Heart left ventricle (tissue), 13 donors: Measurements from ENCODE around the gene IGFBPL1.

Source experiments
- POLR2A ChIP-seq, 2 donors: fragments of 450-650 bp; IDR thresholded peaks; one replicate each; pipeline ENCODE4 v1.6.1; 2017; ENCODE audit warnings: antibody characterized with exemption in 2 of 2, mild to moderate bottlenecking in 2 of 2, moderate library complexity in 2 of 2
- TF ChIP-seq, protein P1 (sequence below), 12 donors: fragments of 200-600 bp; sonication (generic) in 4 of 12; IDR thresholded peaks; one replicate each; pipeline versions ENCODE4 v1.5.0 to v1.8.0; 2018 to 2022; ENCODE audit warnings: antibody characterized with exemption in 12 of 12, mild to moderate bottlenecking in 5 of 12
- donor health status: ischemic (EF 13 %, LVEDD 7.1; RV severe dilation, severe dysfunction).
- donor health status: DM: no; HTN: yes; CAD: no.
- donor health status: DM: no; HTN: no; CAD: no.
- donor health status: ischemic (EF 25% LVEDD 6.9; RV normal size, moderate dysfunction).
- donor health status: ischemic (EF 25% LVEDD 5.7; RV mildly dilated, moderate dysfunction).
- donor health status: ischemic (EF 35%, LVEDD 5.7; RV mildly dilated, moderate dysfunction).
- donor health status: nonischemic (EF 11% LVEDD 7.7; RV severe dilation, severe dysfunction).
- donor health status: DM: yes; HTN: yes; CAD: no.
- donor health status: PGD.
- donor health status: ischemic (EF 29% LVEDD 5.4; RV normal size, mild dysfunction).
- donor health status: nonischemic (EF 23%, LVEDD 6.1; RV moderate dilation, normal function).

DNA sequence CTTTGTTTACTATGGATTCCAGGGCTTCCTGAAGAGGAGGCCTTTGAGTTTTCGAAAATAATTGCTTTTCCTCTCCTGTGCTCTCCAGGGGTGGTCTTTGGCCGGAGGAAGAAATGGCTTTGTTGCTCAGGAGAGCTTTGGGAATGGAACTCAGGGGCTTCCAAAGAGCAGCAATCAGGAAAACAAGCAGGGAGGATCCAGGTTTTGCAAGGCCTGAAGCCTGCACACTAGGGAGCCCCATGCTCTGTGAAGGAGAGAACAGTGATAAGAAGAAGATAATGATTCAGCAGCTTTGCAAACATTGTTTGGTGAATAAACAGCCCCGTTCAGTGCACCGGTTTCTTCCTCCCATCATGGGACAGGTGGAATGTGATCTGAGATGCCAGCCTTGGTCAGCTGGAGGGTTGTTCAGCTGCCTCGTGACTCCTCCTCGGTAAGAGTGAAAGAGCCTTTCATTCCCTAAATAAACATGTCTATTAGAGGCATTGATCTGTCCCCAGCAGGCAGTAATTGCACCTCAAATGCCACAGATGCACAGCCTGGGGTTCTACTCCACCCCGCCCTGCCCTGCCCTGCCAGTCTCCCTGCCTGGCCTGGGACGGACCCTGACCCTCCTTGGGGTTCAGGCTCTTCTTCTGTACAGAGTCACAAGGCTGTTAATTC is 43.3 kb downstream of the IGFBPL1 start:
- TF ChIP-seq, protein P1, sequence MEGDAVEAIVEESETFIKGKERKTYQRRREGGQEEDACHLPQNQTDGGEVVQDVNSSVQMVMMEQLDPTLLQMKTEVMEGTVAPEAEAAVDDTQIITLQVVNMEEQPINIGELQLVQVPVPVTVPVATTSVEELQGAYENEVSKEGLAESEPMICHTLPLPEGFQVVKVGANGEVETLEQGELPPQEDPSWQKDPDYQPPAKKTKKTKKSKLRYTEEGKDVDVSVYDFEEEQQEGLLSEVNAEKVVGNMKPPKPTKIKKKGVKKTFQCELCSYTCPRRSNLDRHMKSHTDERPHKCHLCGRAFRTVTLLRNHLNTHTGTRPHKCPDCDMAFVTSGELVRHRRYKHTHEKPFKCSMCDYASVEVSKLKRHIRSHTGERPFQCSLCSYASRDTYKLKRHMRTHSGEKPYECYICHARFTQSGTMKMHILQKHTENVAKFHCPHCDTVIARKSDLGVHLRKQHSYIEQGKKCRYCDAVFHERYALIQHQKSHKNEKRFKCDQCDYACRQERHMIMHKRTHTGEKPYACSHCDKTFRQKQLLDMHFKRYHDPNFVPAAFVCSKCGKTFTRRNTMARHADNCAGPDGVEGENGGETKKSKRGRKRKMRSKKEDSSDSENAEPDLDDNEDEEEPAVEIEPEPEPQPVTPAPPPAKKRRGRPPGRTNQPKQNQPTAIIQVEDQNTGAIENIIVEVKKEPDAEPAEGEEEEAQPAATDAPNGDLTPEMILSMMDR (IDR thresholded peaks at IDR 0.05), result no peak
- no peak for TF ChIP-seq POLR2A (IDR thresholded peaks at IDR 0.05)
